Keratinocyte (primary cell): ENCODE data around the gene GSTM4. TPM values are rescaled to one million over a fixed set of nuclear protein-coding genes. Genes with fewer than 3 reads are reported as not detected.

Source experiments
- DNase-seq: peaks from one replicate; pipeline ENCODE4 v3.0.0-alpha.2; 2011; ENCODE audit warnings: low read depth, missing footprints, low spot score
- FAIRE-seq: peaks from 2 replicates; lab custom pipeline; 2011; peaks lifted over from hg19 to GRCh38; lab: Jason Lieb, UNC
- H2AFZ ChIP-seq: 2 replicates; pipeline ENCODE4 v1.6.0; 2012; ENCODE audit warnings: low read length, control low read depth, inconsistent platforms; ENCODE audit not compliant: control insufficient read depth
- H3K27ac ChIP-seq: 2 replicates; pipeline ENCODE4 v1.5.1; 2011; ENCODE audit warnings: low read length; ENCODE audit not compliant: control insufficient read depth, insufficient read depth
- H3K27me3 ChIP-seq: 3 replicates; pipeline ENCODE4 v1.6.0; 2011; ENCODE audit warnings: low read length; ENCODE audit not compliant: control insufficient read depth, insufficient read depth; ENCODE audit errors: extremely low read depth
- H3K36me3 ChIP-seq, 2 experiments: 2 replicates in 1 of 2; 3 replicates in 1 of 2; pipeline ENCODE4 v1.5.1; 2011; ENCODE audit warnings: low read length in 2 of 2, mild to moderate bottlenecking in 1 of 2; ENCODE audit not compliant: control insufficient read depth in 2 of 2, insufficient read depth in 2 of 2; ENCODE audit errors: extremely low read depth in 1 of 2
- H3K4me1 ChIP-seq: 3 replicates; pipeline ENCODE4 v1.5.1; 2011; ENCODE audit warnings: low read length; ENCODE audit not compliant: control insufficient read depth, insufficient read depth; ENCODE audit errors: extremely low read depth
- H3K4me2 ChIP-seq: 3 replicates; pipeline ENCODE4 v1.6.0; 2011; ENCODE audit warnings: low read depth, low read length; ENCODE audit not compliant: control insufficient read depth, insufficient read depth; ENCODE audit errors: extremely low read depth
- H3K4me3 ChIP-seq, 3 experiments: fragments of 200-600 bp in 1 of 3; sonication (generic) in 1 of 3; 2 replicates in 2 of 3; 3 replicates in 1 of 3; pipeline ENCODE4 v1.5.1; 2011 to 2016; ENCODE audit warnings: low read length in 3 of 3, mild to moderate bottlenecking in 3 of 3, control low read depth in 2 of 3, inconsistent platforms in 1 of 3, low read depth in 1 of 3, mixed read lengths in 1 of 3, mixed run types in 1 of 3, moderate library complexity in 1 of 3; ENCODE audit not compliant: control insufficient read depth in 2 of 3, insufficient read depth in 2 of 3; ENCODE audit errors: extremely low read depth in 1 of 3
- H3K79me2 ChIP-seq: 2 replicates; pipeline ENCODE4 v1.6.0; 2012; ENCODE audit warnings: low read length; ENCODE audit not compliant: control insufficient read depth, insufficient read depth
- H3K9ac ChIP-seq: 3 replicates; pipeline ENCODE4 v1.6.0; 2011; ENCODE audit warnings: low read length; ENCODE audit not compliant: control insufficient read depth, insufficient read depth; ENCODE audit errors: extremely low read depth
- H3K9me1 ChIP-seq: 3 replicates; pipeline ENCODE4 v1.6.0; 2011; ENCODE audit warnings: low read length; ENCODE audit not compliant: control insufficient read depth, insufficient read depth; ENCODE audit errors: extremely low read depth
- H3K9me3 ChIP-seq: 2 replicates; pipeline ENCODE4 v1.5.1; 2012; ENCODE audit warnings: low read depth, low read length; ENCODE audit not compliant: control insufficient read depth
- H4K20me1 ChIP-seq: 3 replicates; pipeline ENCODE4 v1.6.0; 2011; ENCODE audit warnings: low read length; ENCODE audit not compliant: control insufficient read depth, insufficient read depth; ENCODE audit errors: extremely low read depth
- EZH2 ChIP-seq: IDR thresholded peaks from one replicate; pipeline ENCODE4 v1.6.1; 2012; ENCODE audit warnings: inconsistent platforms, mild to moderate bottlenecking, low read length, moderate library complexity
- dilution Hi-C: fragments of 300-500 bp; cut with MboI; formaldehyde crosslinking; loops from one replicate; pipeline ENCODE4 v1.7.0; 2020; ENCODE audit warnings: low sequenced_read_pairs; ENCODE audit not compliant: extremely low pct_ligation_motif_present
- polyA plus RNA-seq, 5 experiments: library from polyadenylated mRNA; depleted of rRNA in 3 of 5; stranded (reverse) in 3 of 5; stranded (forward) in 1 of 5; unstranded in 1 of 5; fragments of >200 nt; gene quantifications; 1 replicate in 1 of 5; 2 replicates in 3 of 5; 3 replicates in 1 of 5; pipeline versions ENCODE4 v1.2.1 to v1.2.3, GENCODE V29; 2011 to 2012; ENCODE audit warnings: missing spikeins in 2 of 5, low read depth in 1 of 5, low replicate concordance in 1 of 5
- TF ChIP-seq, protein P1 (sequence below), 3 experiments: IDR thresholded peaks in 1 of 3; conservative IDR thresholded peaks in 1 of 3; optimal IDR thresholded peaks in 1 of 3; 2 replicates in 2 of 3; 3 replicates in 1 of 3; pipeline versions ENCODE3 to v1.5.1; 2011; ENCODE audit warnings: low read length in 3 of 3, mild to moderate bottlenecking in 3 of 3, moderate library complexity in 2 of 3, control low read depth in 1 of 3, inconsistent platforms in 1 of 3; ENCODE audit not compliant: insufficient read depth in 2 of 3; ENCODE audit errors: extremely low read depth in 1 of 3

Gene GSTM4
- polyA plus RNA-seq, 1 donor (not counting 4 experiments of a cell fraction or from before 2014, with no cell fraction given) = 15.9 TPM

- Histone ChIP-seq H3K9me1 (no peaks in the 10 kb centered on the region), H2AFZ (peak overlapping the region; percentile 85), H3K4me2 (peak overlapping the region; percentile 99), H3K9ac (peak overlapping the region; percentile 90), H3K4me1 (peaks cover 26% of the 10 kb centered on the region), H3K36me3 (no peaks in the 10 kb centered on the region), H3K79me2 (peaks cover 39% of the 10 kb centered on the region), H4K20me1 (no peaks in the 10 kb centered on the region), H3K27ac (peak overlapping the region; percentile 87), H3K27me3 (no peaks in the 10 kb centered on the region), H3K9me3 (no peaks in the 10 kb centered on the region), H3K4me3 (peak overlapping the region in 2 of 3 experiments; percentile 89 to 95)
- DNase-seq = no peak
- dilution Hi-C loops = no loop called here
- FAIRE-seq = no peak
- TF ChIP-seq, protein P1, sequence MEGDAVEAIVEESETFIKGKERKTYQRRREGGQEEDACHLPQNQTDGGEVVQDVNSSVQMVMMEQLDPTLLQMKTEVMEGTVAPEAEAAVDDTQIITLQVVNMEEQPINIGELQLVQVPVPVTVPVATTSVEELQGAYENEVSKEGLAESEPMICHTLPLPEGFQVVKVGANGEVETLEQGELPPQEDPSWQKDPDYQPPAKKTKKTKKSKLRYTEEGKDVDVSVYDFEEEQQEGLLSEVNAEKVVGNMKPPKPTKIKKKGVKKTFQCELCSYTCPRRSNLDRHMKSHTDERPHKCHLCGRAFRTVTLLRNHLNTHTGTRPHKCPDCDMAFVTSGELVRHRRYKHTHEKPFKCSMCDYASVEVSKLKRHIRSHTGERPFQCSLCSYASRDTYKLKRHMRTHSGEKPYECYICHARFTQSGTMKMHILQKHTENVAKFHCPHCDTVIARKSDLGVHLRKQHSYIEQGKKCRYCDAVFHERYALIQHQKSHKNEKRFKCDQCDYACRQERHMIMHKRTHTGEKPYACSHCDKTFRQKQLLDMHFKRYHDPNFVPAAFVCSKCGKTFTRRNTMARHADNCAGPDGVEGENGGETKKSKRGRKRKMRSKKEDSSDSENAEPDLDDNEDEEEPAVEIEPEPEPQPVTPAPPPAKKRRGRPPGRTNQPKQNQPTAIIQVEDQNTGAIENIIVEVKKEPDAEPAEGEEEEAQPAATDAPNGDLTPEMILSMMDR (optimal IDR thresholded peaks at IDR 0.05 in 1 of 3, IDR thresholded peaks at IDR 0.05 in 1 of 3, conservative IDR thresholded peaks at IDR 0.05 in 1 of 3; ENCODE audit: extremely low read depth in 1 of 3, insufficient read depth in 2 of 3, low read length in 3 of 3) = no peak
- no peak for TF ChIP-seq EZH2
Measured at GRCh38 chr1:109618661-109619575, 37.0 kb upstream of the GSTM4 start.

GRCh38 chr1:109619576-109620400 is 36.1 kb upstream of the GSTM4 start, which contains the start of the genes AMPD2 and GNAT2:
TSS of gene AMPD2 (plus strand) at chr1:109619837. CDS start at chr1:109621176, 1,339 bp downstream.
TSS of gene GNAT2 (minus strand) at chr1:109619616. CDS start at chr1:109612870, 6,746 bp downstream.
- H3K9me1 ChIP-seq = no peaks in the 10 kb centered on the region
- no peak for FAIRE-seq
- H3K4me1 ChIP-seq = peaks cover 24% of the 10 kb centered on the region
- H3K9me3 ChIP-seq = no peaks in the 10 kb centered on the region
- peak within 1 kb of the TSS; percentile 99 for H3K4me2 ChIP-seq
- H3K27ac ChIP-seq = peak within 1 kb of the TSS; percentile 87
- H3K79me2 ChIP-seq = peaks cover 48% of the 10 kb centered on the region
- peak within 1 kb of the TSS; percentile 90 for H3K9ac ChIP-seq
- H3K4me3 ChIP-seq = peak within 1 kb of the TSS; percentile 66 to 95 (median 89)
- no peaks in the 10 kb centered on the region for H4K20me1 ChIP-seq
- dilution Hi-C loops = no loop called here
- peak within 1 kb of the TSS; percentile 89 for H2AFZ ChIP-seq
- TF ChIP-seq, protein P1 (optimal IDR thresholded peaks at IDR 0.05 in 1 of 3, IDR thresholded peaks at IDR 0.05 in 1 of 3, conservative IDR thresholded peaks at IDR 0.05 in 1 of 3; ENCODE audit: extremely low read depth in 1 of 3, insufficient read depth in 2 of 3, low read length in 3 of 3) = no peak
- TF ChIP-seq EZH2 = no peak
- no peaks in the 10 kb centered on the region for H3K36me3 ChIP-seq
- no peaks in the 10 kb centered on the region for H3K27me3 ChIP-seq
- no peak for DNase-seq
